HepG2 (cell line): Measurements from ENCODE around the gene PTPRU. TPM values are rescaled to one million over a fixed set of nuclear protein-coding genes. Genes with fewer than 3 reads are reported as not detected.

Experiments
- ATAC-seq: fragments of 200-7000 bp; cut with Tn5 transposase; 3 replicates; pipeline ENCODE4 v1.9.1; 2020; ENCODE audit warnings: mild to moderate bottlenecking, moderate library complexity
- BruUV-seq: library from RNA; stranded (reverse); fragments of 400-500 nt; replicated peaks from 2 replicates; lab custom pipeline; 2021; lab: Mats Ljungman, UMichigan
- CTCF ChIA-PET: fragments of 300-600 bp; formaldehyde crosslinking; extraction: SDS; loops from one replicate; lab custom pipeline; 2021; ENCODE audit warnings: low total read pairs, inconsistent platforms, low intra/inter-chr PET ratio; lab: Yijun Ruan, JAX
- POLR2A ChIA-PET: fragments of 350-600 bp; sonication (Branson Sonifier 250); formaldehyde crosslinking; loops from one replicate; lab custom pipeline; 2020; ENCODE audit warnings: antibody characterized with exemption, inconsistent platforms; lab: Yijun Ruan, JAX
- DNase-seq: peaks from one replicate; pipeline ENCODE4 v3.0.0-alpha.2; 2015; ENCODE audit warnings: low spot score
- FAIRE-seq: peaks from 3 replicates; lab custom pipeline; 2011; peaks lifted over from hg19 to GRCh38; lab: Jason Lieb, UNC
- H2AFZ ChIP-seq: one replicate; pipeline ENCODE4 v1.6.1; 2011; ENCODE audit warnings: low read length, inconsistent platforms
- H3K27ac ChIP-seq: fragments of 300-600 bp; 3 replicates; pipeline ENCODE4 v1.8.0; 2011; ENCODE audit warnings: mixed run types, mild to moderate bottlenecking, mixed read lengths, low read length, inconsistent platforms; ENCODE audit not compliant: insufficient read depth; ENCODE audit errors: extremely low read length
- H3K27me3 ChIP-seq, 2 experiments: fragments of 200-600 bp in 1 of 2; 2 replicates in 1 of 2; 3 replicates in 1 of 2; pipeline versions ENCODE4 v1.6.0 to v1.8.0; 2011; ENCODE audit warnings: low read length in 2 of 2, mild to moderate bottlenecking in 2 of 2, moderate library complexity in 2 of 2, inconsistent platforms in 1 of 2; ENCODE audit not compliant: insufficient read depth in 2 of 2, control insufficient read depth in 1 of 2
- H3K36me3 ChIP-seq, 2 experiments: fragments of 200-600 bp in 1 of 2; replicated peaks in 1 of 2; 2 replicates in 1 of 2; 3 replicates in 1 of 2; pipeline versions ENCODE4 v1.5.1 to v1.8.0; 2011; ENCODE audit warnings: low read length in 2 of 2, inconsistent platforms in 1 of 2; ENCODE audit not compliant: insufficient read depth in 2 of 2, control insufficient read depth in 1 of 2
- H3K4me1 ChIP-seq: 2 replicates; pipeline ENCODE4 v1.5.1; 2012; ENCODE audit warnings: low read length, inconsistent platforms; ENCODE audit not compliant: insufficient read depth
- H3K4me2 ChIP-seq: 2 replicates; pipeline ENCODE4 v1.6.0; 2011; ENCODE audit warnings: low read depth, low read length, inconsistent platforms
- H3K4me3 ChIP-seq, 3 experiments: fragments of 200-600 bp in 1 of 3; sonication (generic), shearing (Covaris generic) in 1 of 3; replicated peaks in 1 of 3; 2 replicates each; pipeline ENCODE4 v1.5.1; 2011 to 2016; ENCODE audit warnings: low read length in 3 of 3, inconsistent platforms in 2 of 3, low read depth in 2 of 3, mild to moderate bottlenecking in 2 of 3, control low read depth in 1 of 3, mixed read lengths in 1 of 3; ENCODE audit not compliant: insufficient read depth in 1 of 3
- H3K79me2 ChIP-seq: one replicate; pipeline ENCODE4 v1.6.1; 2011; ENCODE audit warnings: low read length, inconsistent platforms; ENCODE audit not compliant: insufficient read depth
- H3K9ac ChIP-seq: 2 replicates; pipeline ENCODE4 v1.6.0; 2011; ENCODE audit warnings: mild to moderate bottlenecking, low read depth, low read length, inconsistent platforms; ENCODE audit not compliant: insufficient read depth
- H3K9me3 ChIP-seq: 2 replicates; pipeline ENCODE4 v1.5.1; 2012; ENCODE audit warnings: mild to moderate bottlenecking, low read length
- H4K20me1 ChIP-seq: 2 replicates; pipeline ENCODE4 v1.6.0; 2011; ENCODE audit warnings: inconsistent platforms, mild to moderate bottlenecking, low read length, moderate library complexity; ENCODE audit not compliant: insufficient read depth
- CEBPZ ChIP-seq: IDR thresholded peaks from 2 replicates; pipeline ENCODE4 v1.6.1; 2012; ENCODE audit warnings: low read length, improper control_type of control experiment
- NCOA2 ChIP-seq: sonication (generic); formaldehyde crosslinking; IDR thresholded peaks from 2 replicates; pipeline ENCODE4 v1.8.0; 2022; ENCODE audit warnings: inconsistent platforms
- ZBTB43 ChIP-seq: sonication (generic); formaldehyde crosslinking; conservative IDR thresholded peaks from 2 replicates; pipeline ENCODE4 v1.4.0; 2020; ENCODE audit warnings: missing genetic modification reagents
- ZNF18 ChIP-seq: sonication (generic); formaldehyde crosslinking; IDR thresholded peaks from 2 replicates; pipeline ENCODE4 v1.8.0; 2022; ENCODE audit warnings: mild to moderate bottlenecking, missing genetic modification reagents; ENCODE audit not compliant: insufficient replicate concordance
- ZNF512B ChIP-seq: sonication (generic); formaldehyde crosslinking; IDR thresholded peaks from 2 replicates; pipeline ENCODE4 v1.5.1; 2020; ENCODE audit warnings: missing genetic modification reagents, mild to moderate bottlenecking, borderline replicate concordance
- ZNF687 ChIP-seq: sonication (generic); formaldehyde crosslinking; IDR thresholded peaks from 2 replicates; pipeline ENCODE4 v1.5.1; 2020; ENCODE audit warnings: mild to moderate bottlenecking, missing genetic modification reagents, moderate library complexity
- WGBS: methylation state at CpG from one replicate; pipeline ENCODE4 v1.1.6; 2017; ENCODE audit warnings: low lambda C conversion rate; 5-methylcytosine and 5-hydroxymethylcytosine counted together
- in situ Hi-C: cut with HindIII; loops from 2 replicates; pipeline ENCODE4 v1.10.0; 2017; ENCODE audit warnings: low pct_unique_long_range_greater_than_20kb; ENCODE audit not compliant: extremely low pct_ligation_motif_present
- intact Hi-C: fragments of 100-400 bp; cut with micrococcal nuclease; formaldehyde crosslinking; loops from one replicate; pipeline ENCODE4 v1.10.0; 2022; ENCODE audit not compliant: unreplicated experiment
- polyA plus RNA-seq, 8 experiments: library from polyadenylated mRNA; depleted of rRNA in 3 of 8; stranded (reverse) in 7 of 8; unstranded in 1 of 8; fragments of >200 nt; fragmentation: Illumina TruSeq in 4 of 8; extraction: Trizol in 4 of 8; gene quantifications; 2 replicates each; pipeline versions ENCODE4 v1.2.1 to v1.2.3, GENCODE V29; 2011 to 2016; ENCODE audit warnings: low read depth in 4 of 8, missing spikeins in 1 of 8, mixed read lengths in 1 of 8; ENCODE audit not compliant: insufficient read depth in 1 of 8
- total RNA-seq, 5 experiments: library from RNA; depleted of rRNA; stranded (reverse); fragments of >200 nt; fragmentation: Illumina TruSeq; extraction: Trizol; gene quantifications; 2 replicates each; pipeline ENCODE4 v1.2.3, GENCODE V29; 2016; ENCODE audit warnings: low read depth in 1 of 5

Gene PTPRU
- total and polyA plus RNA-seq, 2 of the 13 experiments (the other 11 are each of a cell fraction or from before 2014, with no cell fraction given), result 21.6 to 22.3 TPM

GRCh38 chr1:29352719-29353420 lies 116.5 kb downstream of the PTPRU start (continued):
- no peak for TF ChIP-seq ZNF18

GRCh38 chr1:29354511-29355098 lies 118.3 kb downstream of the PTPRU start:
- no peaks in the 10 kb centered on the region for H3K79me2 ChIP-seq
- WGBS, result 27% methylated on average over 7 of the region's 8 CpGs
- no peaks in the 10 kb centered on the region for H4K20me1 ChIP-seq
- no peak overlapping the region for H3K9ac ChIP-seq
- H3K27me3 ChIP-seq, result peaks cover 6 to 13% of the 10 kb centered on the region in 2 experiments; a peak in 2 of 5 replicates
- H3K27ac ChIP-seq, result no peak overlapping the region
- peaks cover 17% of the 10 kb centered on the region for H3K4me1 ChIP-seq
- H3K4me3 ChIP-seq, result no peak overlapping the region
- H3K36me3 ChIP-seq, result no peaks in the 10 kb centered on the region
- DNase-seq (no peak), FAIRE-seq (no peak), ATAC-seq (no peak)
- no peak overlapping the region for H3K4me2 ChIP-seq
- H3K9me3 ChIP-seq, result no peaks in the 10 kb centered on the region
- ChIA-PET CTCF (no interaction called here), POLR2A (no interaction called here)
- no TSS peak for BruUV-seq
- intact Hi-C loops (no loop called here), in situ Hi-C loops (no loop called here)
- no peak overlapping the region for H2AFZ ChIP-seq
- TF ChIP-seq NCOA2 (CRISPR knock-in tag), result no peak
- TF ChIP-seq CEBPZ, result no peak
- TF ChIP-seq ZNF687 (CRISPR knock-in tag), result no peak
- TF ChIP-seq ZBTB43, result no peak
- TF ChIP-seq ZNF512B (CRISPR knock-in tag), result no peak
